ENCODE data around the gene MFAP1. TPM values are rescaled to one million over a fixed set of nuclear protein-coding genes. Genes with fewer than 3 reads are reported as not detected.
A peak's percentile ranks its signal among the peaks of the same experiment; 100 is the strongest.
"Not testable (repeated sequence)": the region's sequence is repeated elsewhere in the genome, so short reads cannot be mapped to it uniquely, and the experiment has no call there.

Gene MFAP1
- total and polyA plus RNA-seq, 12 donors = 13.0 to 23.4 (median 20.7) TPM

DNA sequence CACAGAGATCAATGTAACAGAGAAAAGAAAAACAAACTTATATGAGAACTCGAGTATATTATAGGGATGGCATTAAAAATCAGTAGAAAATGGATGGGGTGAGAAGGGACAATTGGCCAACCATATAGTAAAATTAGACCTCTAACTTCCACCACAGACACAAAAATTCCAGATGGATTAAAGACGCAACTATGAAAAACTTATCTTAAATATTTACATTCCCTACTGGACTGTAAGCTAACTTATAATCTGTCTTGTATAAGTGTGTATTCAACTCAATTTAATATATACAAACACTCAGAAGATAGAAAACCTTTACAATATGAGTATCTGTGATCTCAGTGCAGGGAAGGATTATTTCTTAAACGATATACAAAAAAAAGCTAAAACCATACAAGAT, 3.0 kb downstream of the MFAP1 start:
- intact Hi-C loops (cut with DNase I) = no loop called here
- ATAC-seq (no peak), DNase-seq (no peak)
- peaks cover 10 to 45% (median 32%) of the 10 kb centered on the region in 9 donors for H3K4me1 ChIP-seq
- no peak overlapping the region for H3K27ac ChIP-seq
- H3K36me3 ChIP-seq = peaks cover 0 to 43% (median 5%) of the 10 kb centered on the region in 9 donors
- H3K27me3 ChIP-seq = no peaks in the 10 kb centered on the region
- H3K9me3 ChIP-seq = no peaks in the 10 kb centered on the region
- 83 to 84% methylated on average over 3 of the region's 3 CpGs for WGBS, 2 donors
- TF ChIP-seq, protein P1, sequence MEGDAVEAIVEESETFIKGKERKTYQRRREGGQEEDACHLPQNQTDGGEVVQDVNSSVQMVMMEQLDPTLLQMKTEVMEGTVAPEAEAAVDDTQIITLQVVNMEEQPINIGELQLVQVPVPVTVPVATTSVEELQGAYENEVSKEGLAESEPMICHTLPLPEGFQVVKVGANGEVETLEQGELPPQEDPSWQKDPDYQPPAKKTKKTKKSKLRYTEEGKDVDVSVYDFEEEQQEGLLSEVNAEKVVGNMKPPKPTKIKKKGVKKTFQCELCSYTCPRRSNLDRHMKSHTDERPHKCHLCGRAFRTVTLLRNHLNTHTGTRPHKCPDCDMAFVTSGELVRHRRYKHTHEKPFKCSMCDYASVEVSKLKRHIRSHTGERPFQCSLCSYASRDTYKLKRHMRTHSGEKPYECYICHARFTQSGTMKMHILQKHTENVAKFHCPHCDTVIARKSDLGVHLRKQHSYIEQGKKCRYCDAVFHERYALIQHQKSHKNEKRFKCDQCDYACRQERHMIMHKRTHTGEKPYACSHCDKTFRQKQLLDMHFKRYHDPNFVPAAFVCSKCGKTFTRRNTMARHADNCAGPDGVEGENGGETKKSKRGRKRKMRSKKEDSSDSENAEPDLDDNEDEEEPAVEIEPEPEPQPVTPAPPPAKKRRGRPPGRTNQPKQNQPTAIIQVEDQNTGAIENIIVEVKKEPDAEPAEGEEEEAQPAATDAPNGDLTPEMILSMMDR (IDR thresholded peaks at IDR 0.05) = no peak
- no peak overlapping the region for H3K4me3 ChIP-seq

DNA sequence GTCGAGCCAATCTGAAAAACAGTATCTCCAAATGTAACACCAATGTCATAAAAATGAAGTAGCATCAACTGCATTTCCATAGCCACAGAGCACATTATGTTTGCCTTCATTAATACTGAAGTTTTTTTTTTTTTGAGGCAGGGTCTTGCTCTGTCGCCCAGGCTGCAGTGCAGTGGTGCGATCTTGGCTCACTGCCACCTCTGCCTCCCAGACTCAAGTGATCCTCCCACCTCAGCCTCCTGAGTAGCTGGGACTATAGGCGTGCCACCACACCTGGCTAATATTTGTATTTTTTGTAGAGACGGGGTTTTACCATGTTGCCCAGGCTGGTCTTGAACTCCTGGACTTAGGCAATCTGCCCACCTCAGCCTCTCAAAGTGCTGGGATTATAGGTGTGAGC, 9.4 kb downstream of the MFAP1 start:
- DNase-seq; H3K27me3 ChIP-seq; H3K27ac ChIP-seq; intact Hi-C loops (cut with DNase I); H3K4me3 ChIP-seq; H3K9me3 ChIP-seq; H3K4me1 ChIP-seq; ATAC-seq: not testable (repeated sequence)
- 93 to 96% methylated on average over 5 of the region's 5 CpGs for WGBS, 2 donors
- peaks cover 10 to 94% (median 64%) of the 10 kb centered on the region in 9 donors for H3K36me3 ChIP-seq

DNA sequence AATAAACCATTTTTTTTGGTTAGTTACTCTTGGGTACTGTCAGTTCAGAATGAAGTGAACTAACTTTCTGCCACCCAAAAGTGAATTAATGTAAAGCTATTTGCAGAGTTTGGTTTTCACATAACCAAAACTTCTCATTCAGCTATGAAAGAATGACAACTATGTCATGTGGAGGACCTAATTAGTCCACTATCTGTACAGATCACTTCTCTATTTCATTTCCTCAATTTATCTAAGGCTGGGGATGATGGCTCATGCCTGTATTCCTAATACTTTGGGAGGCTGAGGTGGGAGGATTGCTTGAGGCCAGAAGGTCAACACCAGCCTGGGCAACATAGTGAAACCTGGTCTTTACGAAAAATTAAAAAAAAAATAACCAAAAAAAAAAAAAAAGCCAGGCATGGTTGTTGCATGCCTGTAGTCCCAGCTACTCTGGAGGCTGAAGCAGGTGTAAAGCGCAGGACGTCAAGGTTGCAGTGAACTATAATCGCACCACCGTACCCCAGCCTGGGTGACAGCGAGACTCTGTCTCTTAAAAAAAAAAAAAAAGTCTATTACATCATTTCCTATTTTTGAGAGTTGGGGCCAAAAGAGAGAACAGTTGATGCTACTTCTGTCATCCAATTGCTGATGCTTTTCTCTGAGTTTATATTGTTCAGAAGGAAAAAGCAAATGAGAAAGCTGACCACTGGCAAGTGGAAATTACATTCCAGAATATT, 15.4 kb downstream of the MFAP1 start:
- Histone ChIP-seq H3K27me3 (no peaks in the 10 kb centered on the region), H3K9me3 (no peaks in the 10 kb centered on the region), H3K27ac (peak overlapping the region in 1 of 10 donors; percentile 34), H3K4me1 (peaks cover 0 to 16% (median 0%) of the 10 kb centered on the region in 9 donors), H3K4me3 (no peak overlapping the region), H3K36me3 (peaks cover 10 to 100% (median 84%) of the 10 kb centered on the region in 9 donors)
- ATAC-seq (peak in 2 of 8 donors; percentile 13 to 26), DNase-seq (no peak)
- WGBS, 2 donors = 87 to 88% methylated on average over 6 of the region's 6 CpGs
- TF ChIP-seq, protein P1 (IDR thresholded peaks at IDR 0.05) = no peak
- intact Hi-C loops (cut with DNase I) = no loop called here

DNA sequence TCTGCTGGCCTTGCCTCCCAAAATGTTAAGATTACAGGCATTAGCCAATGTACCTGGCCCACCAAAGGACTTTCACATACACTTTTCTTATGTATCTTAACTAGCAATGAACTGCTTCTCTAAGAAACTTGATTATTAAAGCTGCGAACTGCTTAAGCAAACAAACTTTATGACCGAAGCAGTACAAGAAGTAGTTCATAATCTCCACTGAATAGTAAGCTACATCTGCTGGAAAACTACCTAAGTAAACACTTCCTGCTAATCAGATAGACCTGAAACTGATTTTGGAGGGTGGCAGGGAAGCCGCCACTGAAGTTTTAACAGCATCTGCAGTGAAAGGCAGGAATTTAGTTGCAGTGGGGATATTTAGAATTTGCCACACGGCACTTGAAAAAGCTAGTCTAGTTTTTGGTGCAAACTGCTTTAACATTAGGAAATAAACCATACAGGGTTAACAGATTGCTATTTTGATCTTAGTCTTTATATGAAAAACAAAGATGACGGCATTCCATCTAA, 16.0 kb downstream of the MFAP1 start:
- ATAC-seq (no peak), DNase-seq (no peak)
- WGBS, 2 donors = 95% methylated on average over 5 of the region's 5 CpGs
- no peak overlapping the region for H3K27ac ChIP-seq
- TF ChIP-seq, protein P1 (IDR thresholded peaks at IDR 0.05) = no peak
- intact Hi-C loops (cut with DNase I) = no loop called here
- peaks cover 6 to 100% (median 81%) of the 10 kb centered on the region in 9 donors for H3K36me3 ChIP-seq
- peaks cover 0 to 16% (median 0%) of the 10 kb centered on the region in 9 donors for H3K4me1 ChIP-seq
- no peak overlapping the region for H3K4me3 ChIP-seq
- H3K9me3 ChIP-seq = no peaks in the 10 kb centered on the region
- H3K27me3 ChIP-seq = no peaks in the 10 kb centered on the region

DNA sequence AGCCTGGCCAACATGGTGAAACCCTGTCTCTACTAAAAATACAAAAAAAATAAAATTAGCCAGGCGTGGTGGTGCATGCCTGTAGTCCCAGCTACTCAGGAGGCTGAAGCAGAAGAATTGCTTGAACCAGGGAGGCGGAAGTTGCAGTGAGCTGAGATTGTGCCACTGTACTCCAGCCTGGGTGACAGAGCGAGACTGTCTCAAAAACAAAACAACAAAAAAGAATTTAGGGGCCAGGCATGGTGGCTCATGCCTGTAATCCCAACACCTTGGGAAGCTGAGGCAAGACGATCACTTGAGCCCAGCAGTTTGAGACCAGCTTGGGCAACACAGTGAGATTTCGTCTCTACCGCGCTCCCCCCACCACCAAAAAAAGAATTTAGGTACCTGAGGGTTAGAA, 21.8 kb downstream of the MFAP1 start:
- H3K27ac ChIP-seq; H3K9me3 ChIP-seq; DNase-seq; H3K27me3 ChIP-seq; intact Hi-C loops (cut with DNase I); H3K4me3 ChIP-seq; ATAC-seq: not testable (repeated sequence)
- WGBS, 2 donors = 98% methylated on average over 7 of the region's 7 CpGs
- H3K36me3 ChIP-seq = peaks cover 0 to 85% (median 39%) of the 10 kb centered on the region in 9 donors
- H3K4me1 ChIP-seq = peaks cover 0 to 39% (median 21%) of the 10 kb centered on the region in 9 donors

Data from heart right ventricle (tissue), 16 donors.